ENCODE measurements around the gene LHFPL3.

The LHFPL3 gene

GRCh38 chr7:104299777-104300176 lies 28.6 kb upstream of the LHFPL3 start:
- TF ChIP-seq ZFX (IDR thresholded peaks at IDR 0.05) (no peak), CTCF (conservative IDR thresholded peaks at IDR 0.05) (no peak)

GRCh38 chr7:104306793-104307192 lies 21.6 kb upstream of the LHFPL3 start:
- TF ChIP-seq CTCF (conservative IDR thresholded peaks at IDR 0.05) (no peak), ZFX (IDR thresholded peaks at IDR 0.05) (no peak)
- H3K27ac ChIP-seq, result no peak overlapping the region

More at GRCh38 chr7:104299777-104300176, 28.6 kb upstream of the LHFPL3 start:
- no peak overlapping the region for H3K27ac ChIP-seq

GRCh38 chr7:104317948-104318629 lies 10.3 kb upstream of the LHFPL3 start:
- no peak overlapping the region for H3K27ac ChIP-seq
- TF ChIP-seq ZFX (IDR thresholded peaks at IDR 0.05) (no peak), CTCF (conservative IDR thresholded peaks at IDR 0.05) (no peak)

GRCh38 chr7:104327534-104327933 lies 869 bp upstream of the LHFPL3 start:
- TF ChIP-seq CTCF (conservative IDR thresholded peaks at IDR 0.05) (no peak), ZFX (IDR thresholded peaks at IDR 0.05) (no peak)

GRCh38 chr7:104327938-104328295 lies 486 bp upstream of the LHFPL3 start:
- TF ChIP-seq ZFX (IDR thresholded peaks at IDR 0.05) (no peak), CTCF (conservative IDR thresholded peaks at IDR 0.05) (no peak)
- H3K27ac ChIP-seq, result no peak overlapping the region

More at GRCh38 chr7:104327534-104327933, 869 bp upstream of the LHFPL3 start:
- H3K27ac ChIP-seq, result no peak overlapping the region

- H3K27ac ChIP-seq, result no peak overlapping the region
- TF ChIP-seq CTCF (conservative IDR thresholded peaks at IDR 0.05) (no peak), ZFX (IDR thresholded peaks at IDR 0.05) (no peak)
Observed at GRCh38 chr7:104328970-104329825, 795 bp downstream of the LHFPL3 start.

GRCh38 chr7:104341546-104341945 lies 13.1 kb downstream of the LHFPL3 start:
- H3K27ac ChIP-seq, result no peak overlapping the region
- peak; percentile 28 for TF ChIP-seq CTCF (conservative IDR thresholded peaks at IDR 0.05)
- TF ChIP-seq ZFX (IDR thresholded peaks at IDR 0.05), result no peak

Measured in C4-2B (cell line).